IMR-90 (cell line): ENCODE data around the gene LRP6. TPM values are rescaled to one million over a fixed set of nuclear protein-coding genes. Genes with fewer than 3 reads are reported as not detected.

Source experiments
- ATAC-seq: fragments of 200-7000 bp; cut with Tn5 transposase; 2 replicates; pipeline ENCODE4 v1.9.1; 2020; ENCODE audit warnings: low read depth, mild to moderate bottlenecking, moderate library complexity
- BruUV-seq: library from RNA; stranded (reverse); fragments of 400-500 nt; replicated peaks from 2 replicates; lab custom pipeline; 2021; lab: Mats Ljungman, UMichigan
- CTCF ChIA-PET: fragments of 300-600 bp; formaldehyde crosslinking; extraction: SDS; loops from one replicate; lab custom pipeline; 2021; ENCODE audit warnings: antibody characterized with exemption; lab: Yijun Ruan, JAX
- POLR2A ChIA-PET: fragments of 300-600 bp; sonication (Branson Sonifier 250); formaldehyde crosslinking; loops from one replicate; lab custom pipeline; 2022; ENCODE audit warnings: antibody characterized with exemption; ENCODE audit not compliant: unreplicated experiment; lab: Charles Lee
- DNase-seq: peaks from one replicate; pipeline ENCODE4 v3.0.0; 2013
- H2AFZ ChIP-seq: replicated peaks from 2 replicates; pipeline ENCODE3; 2013; ENCODE audit warnings: low read length, mild to moderate bottlenecking; ENCODE audit not compliant: poor library complexity
- H2AK5ac ChIP-seq: 2 replicates; pipeline ENCODE4 v1.6.1; 2013; ENCODE audit warnings: low read depth, low read length, inconsistent platforms
- H2AK9ac ChIP-seq: replicated peaks from 2 replicates; pipeline ENCODE3; 2013; ENCODE audit warnings: mild to moderate bottlenecking, low read depth, low read length, moderate library complexity; ENCODE audit not compliant: poor library complexity
- H2BK120ac ChIP-seq: 2 replicates; pipeline ENCODE4 v1.6.1; 2013; ENCODE audit warnings: low read depth, low read length, inconsistent platforms
- H2BK15ac ChIP-seq: 3 replicates; pipeline ENCODE4 v1.6.1; 2013; ENCODE audit warnings: low read depth, low read length, inconsistent platforms
- H2BK20ac ChIP-seq: 2 replicates; pipeline ENCODE4 v1.6.1; 2013; ENCODE audit warnings: low read depth, mild to moderate bottlenecking, inconsistent platforms, low read length, moderate library complexity
- H2BK5ac ChIP-seq: 2 replicates; pipeline ENCODE4 v1.6.1; 2013; ENCODE audit warnings: mild to moderate bottlenecking, low read depth, low read length, inconsistent platforms; ENCODE audit not compliant: poor library complexity, severe bottlenecking
- H3K14ac ChIP-seq: replicated peaks from 2 replicates; pipeline ENCODE4 v1.6.1; 2013; ENCODE audit warnings: low read depth, low read length, inconsistent platforms
- H3K18ac ChIP-seq: 2 replicates; pipeline ENCODE4 v1.6.1; 2013; ENCODE audit warnings: low read depth, low read length, control low read depth
- H3K23ac ChIP-seq: 2 replicates; pipeline ENCODE4 v1.6.1; 2013; ENCODE audit warnings: low read depth, low read length, inconsistent platforms
- H3K27ac ChIP-seq: 2 replicates; pipeline ENCODE4 v1.5.1; 2013; ENCODE audit warnings: mild to moderate bottlenecking, control low read depth, low read length; ENCODE audit not compliant: insufficient read depth
- H3K27me3 ChIP-seq: 2 replicates; pipeline ENCODE4 v1.6.1; 2013; ENCODE audit warnings: low read length; ENCODE audit not compliant: control insufficient read depth, insufficient read depth
- H3K36me3 ChIP-seq: 2 replicates; pipeline ENCODE4 v1.6.1; 2013; ENCODE audit warnings: low read length, mixed read lengths; ENCODE audit not compliant: control insufficient read depth, insufficient read depth
- H3K4ac ChIP-seq: 2 replicates; pipeline ENCODE4 v1.6.1; 2013; ENCODE audit warnings: low read depth, low read length, inconsistent platforms
- H3K4me1 ChIP-seq: 2 replicates; pipeline ENCODE4 v1.6.1; 2013; ENCODE audit warnings: low read length, mixed read lengths; ENCODE audit not compliant: control insufficient read depth, insufficient read depth
- H3K4me2 ChIP-seq: 2 replicates; pipeline ENCODE4 v1.6.1; 2013; ENCODE audit warnings: low read depth, mild to moderate bottlenecking, control low read depth, low read length, moderate library complexity
- H3K4me3 ChIP-seq: 2 replicates; pipeline ENCODE4 v1.5.1; 2013; ENCODE audit warnings: low read depth, mild to moderate bottlenecking, control low read depth, low read length, moderate library complexity; ENCODE audit not compliant: insufficient read depth
- H3K56ac ChIP-seq: 2 replicates; pipeline ENCODE4 v1.6.1; 2013; ENCODE audit warnings: low read length, inconsistent platforms; ENCODE audit not compliant: insufficient read depth; ENCODE audit errors: extremely low read depth
- H3K79me1 ChIP-seq, 2 experiments: 2 replicates each; pipeline ENCODE4 v1.6.1; 2013; ENCODE audit warnings: low read length in 2 of 2, inconsistent platforms in 1 of 2, low read depth in 1 of 2
- H3K9ac ChIP-seq: 2 replicates; pipeline ENCODE4 v1.6.1; 2013; ENCODE audit warnings: low read depth, low read length, control low read depth
- H3K9me1 ChIP-seq: 2 replicates; pipeline ENCODE4 v1.6.1; 2013; ENCODE audit warnings: low read length, inconsistent platforms; ENCODE audit not compliant: insufficient read depth
- H3K9me3 ChIP-seq: 2 replicates; pipeline ENCODE4 v1.6.1; 2013; ENCODE audit warnings: low read length; ENCODE audit not compliant: control insufficient read depth, insufficient read depth
- H4K20me1 ChIP-seq: 2 replicates; pipeline ENCODE4 v1.6.1; 2013; ENCODE audit warnings: low read length, inconsistent platforms; ENCODE audit not compliant: insufficient read depth
- H4K5ac ChIP-seq: 2 replicates; pipeline ENCODE4 v1.6.1; 2013; ENCODE audit warnings: mild to moderate bottlenecking, low read depth, low read length, control low read depth
- H4K8ac ChIP-seq, 2 experiments: 2 replicates each; pipeline ENCODE4 v1.6.1; 2013; ENCODE audit warnings: low read depth in 2 of 2, low read length in 2 of 2, control low read depth in 1 of 2, inconsistent platforms in 1 of 2
- H4K91ac ChIP-seq: 2 replicates; pipeline ENCODE4 v1.6.1; 2013; ENCODE audit warnings: low read depth, low read length, inconsistent platforms; ENCODE audit not compliant: insufficient read depth
- BHLHE40 ChIP-seq: fragments of 150-350 bp; IDR thresholded peaks from 2 replicates; pipeline ENCODE4 v1.6.1; 2016; ENCODE audit warnings: mild to moderate bottlenecking, low read depth, low read length
- CEBPB ChIP-seq: IDR thresholded peaks from 2 replicates; pipeline ENCODE4 v1.6.1; 2012; ENCODE audit warnings: low read depth, low read length, improper control_type of control experiment
- CHD1 ChIP-seq: IDR thresholded peaks from 2 replicates; pipeline ENCODE4 v1.6.1; 2012; ENCODE audit warnings: low read depth, low read length, improper control_type of control experiment
- FOS ChIP-seq: fragments of 150-350 bp; IDR thresholded peaks from 2 replicates; pipeline ENCODE4 v1.6.1; 2016; ENCODE audit warnings: low read depth, low read length
- MAFK ChIP-seq: IDR thresholded peaks from 2 replicates; pipeline ENCODE4 v1.6.1; 2012; ENCODE audit warnings: low read depth, low read length, improper control_type of control experiment
- MAZ ChIP-seq: IDR thresholded peaks from 2 replicates; pipeline ENCODE4 v1.6.1; 2012; ENCODE audit warnings: low read depth, mild to moderate bottlenecking, low read length, improper control_type of control experiment, moderate library complexity, borderline replicate concordance
- MXI1 ChIP-seq: IDR thresholded peaks from 2 replicates; pipeline ENCODE4 v1.6.1; 2012; ENCODE audit warnings: low read depth, mild to moderate bottlenecking, low read length, moderate library complexity, borderline replicate concordance
- NFE2L2 ChIP-seq: fragments of 150-350 bp; IDR thresholded peaks from 2 replicates; pipeline ENCODE4 v1.6.1; 2016; ENCODE audit warnings: low read depth, mild to moderate bottlenecking, low read length
- POLR2A ChIP-seq: IDR thresholded peaks from 2 replicates; pipeline ENCODE4 v1.6.1; 2012; ENCODE audit warnings: mild to moderate bottlenecking, low read depth, low read length
- RAD21 ChIP-seq: IDR thresholded peaks from 2 replicates; pipeline ENCODE4 v1.6.1; 2012; ENCODE audit warnings: low read length, improper control_type of control experiment
- RCOR1 ChIP-seq: IDR thresholded peaks from 2 replicates; pipeline ENCODE4 v1.6.1; 2012; ENCODE audit warnings: mild to moderate bottlenecking, low read length, improper control_type of control experiment; ENCODE audit not compliant: insufficient replicate concordance
- RFX5 ChIP-seq: IDR thresholded peaks from 2 replicates; pipeline ENCODE4 v1.8.0; 2012; ENCODE audit warnings: low read depth, mild to moderate bottlenecking, low read length, moderate library complexity
- SMC3 ChIP-seq: fragments of 150-350 bp; IDR thresholded peaks from 2 replicates; pipeline ENCODE4 v1.6.1; 2016; ENCODE audit warnings: low read depth, mild to moderate bottlenecking, antibody characterized with exemption, low read length, moderate library complexity
- WGBS, 2 experiments: methylation state at CpG; one replicate each; pipeline versions ENCODE4 v1.1.5 to v1.1.7; 2013; ENCODE audit warnings: missing lambda C conversion rate in 2 of 2; ENCODE audit not compliant: insufficient read length in 1 of 2; ENCODE audit errors: extremely low coverage in 2 of 2; 5-methylcytosine and 5-hydroxymethylcytosine counted together
- dilution Hi-C: fragments of 300-500 bp; cut with HindIII; formaldehyde crosslinking; loops from one replicate; pipeline ENCODE4 v1.14.3; 2018; ENCODE audit warnings: low sequenced_read_pairs; ENCODE audit not compliant: unreplicated experiment
- in situ Hi-C: fragments of 300-500 bp; cut with MboI; formaldehyde crosslinking; loops from 3 replicates; pipeline ENCODE4 v1.14.3; 2019; ENCODE audit warnings: low sequenced_read_pairs, inconsistent platforms, mixed read lengths
- intact Hi-C: fragments of 100-400 bp; cut with micrococcal nuclease; formaldehyde crosslinking; loops from 2 replicates; pipeline ENCODE4 v1.10.0; 2022
- polyA plus RNA-seq, 3 experiments: library from polyadenylated mRNA; depleted of rRNA; stranded (reverse); fragments of >200 nt; gene quantifications; 2 replicates each; pipeline ENCODE4 v1.2.3, GENCODE V29; 2012; ENCODE audit warnings: low replicate concordance in 1 of 3
- total RNA-seq: library from RNA; depleted of rRNA; stranded (reverse); fragments of >200 nt; gene quantifications from 2 replicates; pipeline ENCODE4 v1.2.3, GENCODE V29; 2012
- TF ChIP-seq, protein P1 (sequence below): fragments of 150-350 bp; IDR thresholded peaks from 2 replicates; pipeline ENCODE4 v1.6.1; 2016; ENCODE audit warnings: low read depth, mild to moderate bottlenecking, low read length, moderate library complexity, borderline replicate concordance
- TF ChIP-seq, protein P2 (sequence below): conservative IDR thresholded peaks from 2 replicates; pipeline ENCODE4 v1.5.1; 2012; ENCODE audit warnings: mild to moderate bottlenecking, low read depth, low read length, improper control_type of control experiment
- TF ChIP-seq, protein P3 (sequence below): fragments of 150-350 bp; IDR thresholded peaks from 2 replicates; pipeline ENCODE4 v1.6.1; 2017; ENCODE audit warnings: mild to moderate bottlenecking, antibody characterized with exemption, low read length, low read depth

Gene LRP6
- total and polyA plus RNA-seq, 2 of the 4 experiments (the other 2 are of a cell fraction) = 14.2 to 32.1 TPM

DNA sequence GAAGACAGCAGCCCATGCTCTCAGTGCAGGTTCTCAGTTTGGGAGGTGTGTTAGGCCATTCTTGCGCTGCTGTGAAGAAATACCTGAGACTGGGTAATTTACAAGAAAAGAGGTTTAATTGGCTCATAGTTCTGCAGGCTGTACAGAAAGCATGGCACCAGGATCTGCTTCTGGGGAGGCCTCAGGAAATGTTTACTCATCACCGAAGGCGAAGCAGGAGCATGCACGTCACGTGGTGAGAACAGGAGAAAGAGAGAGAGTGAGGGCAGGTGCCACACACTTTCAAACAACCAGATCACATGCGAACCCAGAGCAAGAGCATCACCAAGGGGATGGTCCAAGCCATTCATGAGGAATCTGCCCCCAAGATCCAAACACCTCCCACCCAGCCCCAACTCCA, 9.0 kb upstream of the LRP6 start:
- Histone ChIP-seq H3K56ac (no peak overlapping the region), H4K91ac (no peak overlapping the region), H2BK5ac (no peak overlapping the region), H3K23ac (no peak overlapping the region), H4K8ac (no peak overlapping the region), H2BK120ac (no peak overlapping the region), H3K79me1 (no peaks in the 10 kb centered on the region), H3K14ac (no peak overlapping the region), H2BK15ac (no peak overlapping the region), H3K18ac (no peak overlapping the region), H2BK20ac (no peak overlapping the region), H3K27ac (no peak overlapping the region), H3K9ac (no peak overlapping the region), H2AFZ (no peak overlapping the region), H3K27me3 (no peaks in the 10 kb centered on the region), H3K9me1 (no peaks in the 10 kb centered on the region), H4K20me1 (no peaks in the 10 kb centered on the region), H3K9me3 (peaks cover 6% of the 10 kb centered on the region), H3K4me3 (no peak overlapping the region), H2AK5ac (no peak overlapping the region), H3K4me2 (no peak overlapping the region), H4K5ac (no peak overlapping the region), H3K4me1 (peaks cover 6% of the 10 kb centered on the region), H3K36me3 (no peaks in the 10 kb centered on the region), H2AK9ac (no peak overlapping the region), H3K4ac (no peak overlapping the region; the same call in 1 of the 2 replicates)
- no CpG with 5 or more reads among the region's 6 CpGs for WGBS, 2 experiments
- no peak for DNase-seq
- POLR2A ChIA-PET = no interaction called here
- no TSS peak for BruUV-seq
- intact Hi-C loops (no loop called here), in situ Hi-C loops (no loop called here), dilution Hi-C loops (no loop called here)
- TF ChIP-seq RAD21 (no peak), RCOR1 (no peak), CHD1 (no peak), MXI1 (no peak), MAZ (no peak), NFE2L2 (no peak), MAFK (no peak), CEBPB (no peak), BHLHE40 (no peak), FOS (no peak), SMC3 (no peak), POLR2A (no peak), RFX5 (no peak)
- TF ChIP-seq, protein P1, sequence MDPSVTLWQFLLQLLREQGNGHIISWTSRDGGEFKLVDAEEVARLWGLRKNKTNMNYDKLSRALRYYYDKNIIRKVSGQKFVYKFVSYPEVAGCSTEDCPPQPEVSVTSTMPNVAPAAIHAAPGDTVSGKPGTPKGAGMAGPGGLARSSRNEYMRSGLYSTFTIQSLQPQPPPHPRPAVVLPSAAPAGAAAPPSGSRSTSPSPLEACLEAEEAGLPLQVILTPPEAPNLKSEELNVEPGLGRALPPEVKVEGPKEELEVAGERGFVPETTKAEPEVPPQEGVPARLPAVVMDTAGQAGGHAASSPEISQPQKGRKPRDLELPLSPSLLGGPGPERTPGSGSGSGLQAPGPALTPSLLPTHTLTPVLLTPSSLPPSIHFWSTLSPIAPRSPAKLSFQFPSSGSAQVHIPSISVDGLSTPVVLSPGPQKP = no peak
- TF ChIP-seq, protein P2, sequence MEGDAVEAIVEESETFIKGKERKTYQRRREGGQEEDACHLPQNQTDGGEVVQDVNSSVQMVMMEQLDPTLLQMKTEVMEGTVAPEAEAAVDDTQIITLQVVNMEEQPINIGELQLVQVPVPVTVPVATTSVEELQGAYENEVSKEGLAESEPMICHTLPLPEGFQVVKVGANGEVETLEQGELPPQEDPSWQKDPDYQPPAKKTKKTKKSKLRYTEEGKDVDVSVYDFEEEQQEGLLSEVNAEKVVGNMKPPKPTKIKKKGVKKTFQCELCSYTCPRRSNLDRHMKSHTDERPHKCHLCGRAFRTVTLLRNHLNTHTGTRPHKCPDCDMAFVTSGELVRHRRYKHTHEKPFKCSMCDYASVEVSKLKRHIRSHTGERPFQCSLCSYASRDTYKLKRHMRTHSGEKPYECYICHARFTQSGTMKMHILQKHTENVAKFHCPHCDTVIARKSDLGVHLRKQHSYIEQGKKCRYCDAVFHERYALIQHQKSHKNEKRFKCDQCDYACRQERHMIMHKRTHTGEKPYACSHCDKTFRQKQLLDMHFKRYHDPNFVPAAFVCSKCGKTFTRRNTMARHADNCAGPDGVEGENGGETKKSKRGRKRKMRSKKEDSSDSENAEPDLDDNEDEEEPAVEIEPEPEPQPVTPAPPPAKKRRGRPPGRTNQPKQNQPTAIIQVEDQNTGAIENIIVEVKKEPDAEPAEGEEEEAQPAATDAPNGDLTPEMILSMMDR = no peak
- TF ChIP-seq, protein P3, sequence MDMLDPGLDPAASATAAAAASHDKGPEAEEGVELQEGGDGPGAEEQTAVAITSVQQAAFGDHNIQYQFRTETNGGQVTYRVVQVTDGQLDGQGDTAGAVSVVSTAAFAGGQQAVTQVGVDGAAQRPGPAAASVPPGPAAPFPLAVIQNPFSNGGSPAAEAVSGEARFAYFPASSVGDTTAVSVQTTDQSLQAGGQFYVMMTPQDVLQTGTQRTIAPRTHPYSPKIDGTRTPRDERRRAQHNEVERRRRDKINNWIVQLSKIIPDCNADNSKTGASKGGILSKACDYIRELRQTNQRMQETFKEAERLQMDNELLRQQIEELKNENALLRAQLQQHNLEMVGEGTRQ = no peak
- CTCF ChIA-PET = interaction anchor here (1.0 kb wide), 1 partner anchor 128 kb away, joined by 5 read pairs; no protein-coding TSS in a partner anchor
- ATAC-seq = no peak
